K562 (cell line): ENCODE results near the gene AANAT. TPM values are rescaled to one million over a fixed set of nuclear protein-coding genes. Genes with fewer than 3 reads are reported as not detected.

ENCODE experiments used
- ASH1L ChIP-seq: fragments of 450-650 bp; IDR thresholded peaks from 2 replicates; pipeline ENCODE4 v1.6.1; 2018; ENCODE audit warnings: borderline replicate concordance, mild to moderate bottlenecking, low read depth; ENCODE audit not compliant: partially characterized antibody
- CBFB ChIP-seq: sonication (generic); formaldehyde crosslinking; IDR thresholded peaks from 2 replicates; pipeline ENCODE4 v1.4.0; 2020; ENCODE audit warnings: mild to moderate bottlenecking, missing genetic modification reagents
- CHCHD3 ChIP-seq: fragments of 250-450 bp; sonication (Bioruptor Pico); IDR thresholded peaks from 2 replicates; pipeline ENCODE4 v2.1.2; 2022; ENCODE audit warnings: mild to moderate bottlenecking
- CREM ChIP-seq: IDR thresholded peaks from 2 replicates; pipeline ENCODE4 v1.6.1; 2014; ENCODE audit warnings: antibody characterized with exemption, low read depth
- MAZ ChIP-seq, 2 experiments: fragments of 450-650 bp in 1 of 2; sonication (generic) in 1 of 2; formaldehyde crosslinking; IDR thresholded peaks in 1 of 2; conservative IDR thresholded peaks in 1 of 2; 2 replicates each; pipeline versions ENCODE4 v1.4.0 to v1.5.0; 2020; ENCODE audit warnings: mild to moderate bottlenecking in 1 of 2, missing genetic modification reagents in 1 of 2
- MYC ChIP-seq, 2 experiments: fragments of 250-450 bp in 1 of 2; sonication (Bioruptor Pico) in 1 of 2; IDR thresholded peaks; 2 replicates each; pipeline versions ENCODE4 v1.5.1 to v1.6.1; 2012 to 2021; ENCODE audit warnings: low read depth in 2 of 2, borderline replicate concordance in 1 of 2, improper control_type of control experiment in 1 of 2, low read length in 1 of 2, mild to moderate bottlenecking in 1 of 2, moderate library complexity in 1 of 2
- NBN ChIP-seq: fragments of 450-650 bp; IDR thresholded peaks from 2 replicates; pipeline ENCODE4 v1.6.1; 2016; ENCODE audit warnings: low read depth, mild to moderate bottlenecking
- NR1H2 ChIP-seq: sonication (generic); formaldehyde crosslinking; IDR thresholded peaks from 2 replicates; pipeline ENCODE4 v1.4.0; 2020; ENCODE audit warnings: mild to moderate bottlenecking, missing genetic modification reagents
- RAD21 ChIP-seq, 2 experiments: fragments of 250-450 bp in 1 of 2; fragments of 450-650 bp in 1 of 2; sonication (Bioruptor Pico) in 1 of 2; formaldehyde crosslinking in 1 of 2; IDR thresholded peaks in 1 of 2; conservative IDR thresholded peaks in 1 of 2; 2 replicates each; pipeline versions ENCODE4 v1.4.0 to v1.8.0; 2020 to 2022; ENCODE audit warnings: mild to moderate bottlenecking in 2 of 2, moderate library complexity in 1 of 2
- RAD51 ChIP-seq: fragments of 450-650 bp; IDR thresholded peaks from 2 replicates; pipeline ENCODE4 v1.7.1; 2016; ENCODE audit warnings: low read depth, mild to moderate bottlenecking, borderline replicate concordance
- RNF2 ChIP-seq: sonication (generic); IDR thresholded peaks from 2 replicates; pipeline ENCODE4 v1.6.1; 2016
- SETDB1 ChIP-seq: IDR thresholded peaks from one replicate; pipeline ENCODE4 v1.6.1; 2012; ENCODE audit warnings: low read length, control low read depth, inconsistent platforms
- STAG1 ChIP-seq: sonication (generic); formaldehyde crosslinking; IDR thresholded peaks from 2 replicates; pipeline ENCODE4 v1.5.0; 2020; ENCODE audit warnings: missing genetic modification reagents, borderline replicate concordance
- ZFX ChIP-seq: sonication (generic); formaldehyde crosslinking; IDR thresholded peaks from 2 replicates; pipeline ENCODE4 v1.8.0; 2022; ENCODE audit warnings: mild to moderate bottlenecking, missing genetic modification reagents, moderate library complexity
- ZNF507 ChIP-seq: conservative IDR thresholded peaks from 2 replicates; pipeline ENCODE4 v1.6.1; 2017; ENCODE audit warnings: missing genetic modification characterization, missing compliant biosample characterization
- ZNF778 ChIP-seq: fragments of 450-650 bp; formaldehyde crosslinking; IDR thresholded peaks from 2 replicates; pipeline ENCODE4 v1.4.0; 2020; ENCODE audit warnings: mild to moderate bottlenecking, moderate library complexity
- polyA plus RNA-seq, 8 experiments: library from polyadenylated mRNA; depleted of rRNA in 4 of 8; stranded (reverse) in 5 of 8; unstranded in 3 of 8; fragments of >200 nt; fragmentation: Nextera tagmentation in 2 of 8; fragmentation: Illumina TruSeq in 1 of 8; extraction: Ambion mirVana in 2 of 8; extraction: Trizol in 1 of 8; gene quantifications; 2 replicates each; pipeline versions ENCODE4 v1.2.1 to v1.2.3, GENCODE V29; 2011 to 2014; ENCODE audit warnings: inconsistent platforms in 1 of 8, missing spikeins in 1 of 8
- total RNA-seq, 7 experiments: library from RNA; depleted of rRNA in 6 of 7; stranded (reverse); fragments of >200 nt in 6 of 7; fragmentation: Illumina TruSeq in 2 of 7; extraction: Trizol in 2 of 7; gene quantifications; 2 replicates each; pipeline versions ENCODE4 v1.2.1 to v1.2.3, GENCODE V29; 2011 to 2021; ENCODE audit warnings: low replicate concordance in 1 of 7
- TF ChIP-seq, protein P1 (sequence below), 2 experiments: fragments of 450-650 bp; formaldehyde crosslinking in 1 of 2; IDR thresholded peaks; 2 replicates each; pipeline versions ENCODE4 v1.4.0 to v1.6.1; 2014 to 2020; ENCODE audit warnings: mild to moderate bottlenecking in 2 of 2, borderline replicate concordance in 1 of 2, low read depth in 1 of 2
- TF ChIP-seq, protein P2 (sequence below): sonication (generic); formaldehyde crosslinking; IDR thresholded peaks from 2 replicates; pipeline ENCODE4 v1.9.0; 2022; ENCODE audit warnings: mild to moderate bottlenecking, missing genetic modification reagents

Gene AANAT
- total and polyA plus RNA-seq, 9 of the 15 experiments (the other 6 are each of a cell fraction or from before 2014, with no cell fraction given) = not detected

DNA sequence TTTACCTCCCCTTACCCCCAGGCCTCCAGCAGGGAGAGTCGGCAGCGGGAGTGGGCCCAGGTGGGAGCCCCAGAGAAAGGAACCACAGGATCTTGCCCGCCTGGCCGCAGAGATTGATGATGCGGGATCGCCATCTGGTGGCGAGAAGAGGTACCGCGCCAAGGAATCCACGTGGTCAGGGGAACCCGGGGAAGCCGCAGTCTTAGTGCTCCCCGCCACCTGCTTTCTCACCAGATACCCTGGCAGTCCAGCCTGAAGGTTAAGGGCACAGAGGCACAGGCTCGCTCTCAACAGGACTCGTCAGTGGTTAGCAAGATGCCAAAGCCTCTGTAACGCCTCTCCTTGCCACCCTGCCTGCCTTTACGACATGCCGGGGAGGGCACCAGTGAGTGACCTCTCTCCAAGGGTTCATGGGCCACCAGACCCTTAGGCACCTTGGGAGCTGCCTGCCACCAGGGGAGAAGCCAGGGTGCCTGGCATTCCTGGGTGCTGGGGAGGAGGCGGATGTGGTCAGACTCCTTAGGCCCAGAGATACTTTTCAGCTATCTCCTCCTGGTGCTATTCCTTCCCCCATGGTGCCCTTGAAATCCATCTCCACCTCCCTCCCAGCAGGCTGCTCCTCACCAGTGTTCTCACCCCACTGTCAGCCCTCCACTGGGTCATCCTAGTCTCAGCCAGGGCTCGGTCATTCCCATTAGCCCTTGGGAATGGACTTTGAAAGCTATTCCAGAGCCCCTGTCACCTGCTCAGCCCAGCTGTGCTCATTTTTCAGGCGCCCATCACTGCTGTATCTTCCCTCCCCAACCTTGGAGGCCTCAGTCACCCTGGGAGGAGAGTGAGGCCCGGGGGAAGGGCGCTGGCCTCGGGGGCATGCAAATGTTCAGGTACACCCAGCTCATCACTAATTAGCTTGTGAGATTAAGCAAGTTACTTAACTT, 39.3 kb downstream of the AANAT start (continued):
- peak; percentile 93 to 98 for TF ChIP-seq RAD21 (CRISPR knock-in tag; conservative IDR thresholded peaks at IDR 0.05 in 1 of 2, IDR thresholded peaks at IDR 0.05 in 1 of 2)
- TF ChIP-seq ASH1L = no peak
- TF ChIP-seq ZNF778 (CRISPR knock-in tag) = no peak
- TF ChIP-seq, protein P1, sequence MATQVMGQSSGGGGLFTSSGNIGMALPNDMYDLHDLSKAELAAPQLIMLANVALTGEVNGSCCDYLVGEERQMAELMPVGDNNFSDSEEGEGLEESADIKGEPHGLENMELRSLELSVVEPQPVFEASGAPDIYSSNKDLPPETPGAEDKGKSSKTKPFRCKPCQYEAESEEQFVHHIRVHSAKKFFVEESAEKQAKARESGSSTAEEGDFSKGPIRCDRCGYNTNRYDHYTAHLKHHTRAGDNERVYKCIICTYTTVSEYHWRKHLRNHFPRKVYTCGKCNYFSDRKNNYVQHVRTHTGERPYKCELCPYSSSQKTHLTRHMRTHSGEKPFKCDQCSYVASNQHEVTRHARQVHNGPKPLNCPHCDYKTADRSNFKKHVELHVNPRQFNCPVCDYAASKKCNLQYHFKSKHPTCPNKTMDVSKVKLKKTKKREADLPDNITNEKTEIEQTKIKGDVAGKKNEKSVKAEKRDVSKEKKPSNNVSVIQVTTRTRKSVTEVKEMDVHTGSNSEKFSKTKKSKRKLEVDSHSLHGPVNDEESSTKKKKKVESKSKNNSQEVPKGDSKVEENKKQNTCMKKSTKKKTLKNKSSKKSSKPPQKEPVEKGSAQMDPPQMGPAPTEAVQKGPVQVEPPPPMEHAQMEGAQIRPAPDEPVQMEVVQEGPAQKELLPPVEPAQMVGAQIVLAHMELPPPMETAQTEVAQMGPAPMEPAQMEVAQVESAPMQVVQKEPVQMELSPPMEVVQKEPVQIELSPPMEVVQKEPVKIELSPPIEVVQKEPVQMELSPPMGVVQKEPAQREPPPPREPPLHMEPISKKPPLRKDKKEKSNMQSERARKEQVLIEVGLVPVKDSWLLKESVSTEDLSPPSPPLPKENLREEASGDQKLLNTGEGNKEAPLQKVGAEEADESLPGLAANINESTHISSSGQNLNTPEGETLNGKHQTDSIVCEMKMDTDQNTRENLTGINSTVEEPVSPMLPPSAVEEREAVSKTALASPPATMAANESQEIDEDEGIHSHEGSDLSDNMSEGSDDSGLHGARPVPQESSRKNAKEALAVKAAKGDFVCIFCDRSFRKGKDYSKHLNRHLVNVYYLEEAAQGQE (IDR thresholded peaks at IDR 0.05; ENCODE audit: borderline replicate concordance) = peak; percentile 93
- TF ChIP-seq, protein P1 (CRISPR knock-in tag; IDR thresholded peaks at IDR 0.05; ENCODE audit: low read depth) = no peak
- TF ChIP-seq CHCHD3 = no peak
- TF ChIP-seq, protein P2, sequence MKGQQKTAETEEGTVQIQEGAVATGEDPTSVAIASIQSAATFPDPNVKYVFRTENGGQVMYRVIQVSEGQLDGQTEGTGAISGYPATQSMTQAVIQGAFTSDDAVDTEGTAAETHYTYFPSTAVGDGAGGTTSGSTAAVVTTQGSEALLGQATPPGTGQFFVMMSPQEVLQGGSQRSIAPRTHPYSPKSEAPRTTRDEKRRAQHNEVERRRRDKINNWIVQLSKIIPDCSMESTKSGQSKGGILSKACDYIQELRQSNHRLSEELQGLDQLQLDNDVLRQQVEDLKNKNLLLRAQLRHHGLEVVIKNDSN (CRISPR knock-in tag) = peak; percentile 79
- peak; percentile 98 for TF ChIP-seq MYC (IDR thresholded peaks at IDR 0.05; ENCODE audit: low read depth, low read length)
- TF ChIP-seq MYC (CRISPR knock-in tag; IDR thresholded peaks at IDR 0.05; ENCODE audit: borderline replicate concordance, low read depth) = no peak
- TF ChIP-seq ZFX (CRISPR knock-in tag) = 0 out of 2 replicates have a peak, but pooled peaks have one; percentile 15
- peak; percentile 85; the same call in 1 of the 2 replicates for TF ChIP-seq CBFB
- peak; percentile 91 for TF ChIP-seq STAG1 (CRISPR knock-in tag)
- no peak for TF ChIP-seq NR1H2 (CRISPR knock-in tag)
- peak; percentile 60 for TF ChIP-seq RAD51
- no peak for TF ChIP-seq NBN
- TF ChIP-seq SETDB1 = no peak
- no peak for TF ChIP-seq RNF2
- TF ChIP-seq ZNF507 = no peak
- TF ChIP-seq MAZ (CRISPR knock-in tag; conservative IDR thresholded peaks at IDR 0.05 in 1 of 2, IDR thresholded peaks at IDR 0.05 in 1 of 2) = peak in 1 of 2 experiments; percentile 35; a peak in 1 of 4 replicates
- TF ChIP-seq CREM = 0 out of 2 replicates have a peak, but pooled peaks have one; percentile 38
